Endothelial cell of umbilical vein (primary cell): ENCODE data around the gene CAPN1. TPM values are rescaled to one million over a fixed set of nuclear protein-coding genes. Genes with fewer than 3 reads are reported as not detected.
A peak's percentile ranks its signal among the peaks of the same experiment; 100 is the strongest.

ENCODE experiments used
- BruUV-seq: library from RNA; stranded (reverse); fragments of 400-500 nt; replicated peaks from 2 replicates; lab custom pipeline; 2021; lab: Mats Ljungman, UMichigan
- CTCF ChIA-PET: fragments of 300-600, 350-600 bp; sonication (Branson Sonifier 250); formaldehyde crosslinking; loops from one replicate; lab custom pipeline; 2021; ENCODE audit warnings: antibody characterized with exemption, inconsistent platforms; lab: Charles Lee
- POLR2A ChIA-PET: fragments of 300-600, 350-600 bp; sonication (Branson Sonifier 250); formaldehyde crosslinking; loops from one replicate; lab custom pipeline; 2021; ENCODE audit warnings: antibody characterized with exemption, inconsistent platforms; lab: Charles Lee
- DNase-seq: peaks from one replicate; pipeline ENCODE4 v3.0.0-alpha.2; 2011; ENCODE audit warnings: low read depth, low spot score
- FAIRE-seq: peaks from 2 replicates; lab custom pipeline; 2011; peaks lifted over from hg19 to GRCh38; lab: Jason Lieb, UNC
- H2AFZ ChIP-seq: 2 replicates; pipeline ENCODE4 v1.6.0; 2012; ENCODE audit warnings: low read depth, low read length, control low read depth, inconsistent platforms
- H3K27ac ChIP-seq: 2 replicates; pipeline ENCODE4 v1.5.1; 2011; ENCODE audit warnings: low read depth, mild to moderate bottlenecking, control low read depth, low read length, moderate library complexity; ENCODE audit not compliant: insufficient read depth
- H3K27me3 ChIP-seq, 2 experiments: 2 replicates each; pipeline versions ENCODE4 v1.6.0 to v1.6.1; 2011; ENCODE audit warnings: low read length in 2 of 2, mixed read lengths in 1 of 2; ENCODE audit not compliant: control insufficient read depth in 2 of 2, insufficient read depth in 2 of 2
- H3K36me3 ChIP-seq, 2 experiments: 2 replicates in 1 of 2; 3 replicates in 1 of 2; pipeline ENCODE4 v1.5.1; 2011; ENCODE audit warnings: low read length in 2 of 2, mild to moderate bottlenecking in 1 of 2, moderate library complexity in 1 of 2; ENCODE audit not compliant: control insufficient read depth in 2 of 2, insufficient read depth in 2 of 2; ENCODE audit errors: extremely low read depth in 1 of 2
- H3K4me1 ChIP-seq: 3 replicates; pipeline ENCODE4 v1.5.1; 2011; ENCODE audit warnings: mild to moderate bottlenecking, low read length; ENCODE audit not compliant: control insufficient read depth, insufficient read depth; ENCODE audit errors: extremely low read depth
- H3K4me2 ChIP-seq: 2 replicates; pipeline ENCODE4 v1.6.1; 2011; ENCODE audit warnings: low read length, control low read depth, mixed read lengths; ENCODE audit not compliant: insufficient read depth
- H3K4me3 ChIP-seq, 3 experiments: fragments of 200-600 bp in 1 of 3; sonication (generic), shearing (Covaris generic) in 1 of 3; replicated peaks in 1 of 3; 2 replicates each; pipeline ENCODE4 v1.5.1; 2011 to 2016; ENCODE audit warnings: control low read depth in 3 of 3, low read length in 3 of 3, mild to moderate bottlenecking in 2 of 3, inconsistent platforms in 1 of 3, low read depth in 1 of 3, moderate library complexity in 1 of 3; ENCODE audit not compliant: insufficient read depth in 1 of 3
- H3K79me2 ChIP-seq: 2 replicates; pipeline ENCODE4 v1.6.0; 2012; ENCODE audit warnings: low read length, inconsistent platforms; ENCODE audit not compliant: control insufficient read depth, insufficient read depth
- H3K9ac ChIP-seq: replicated peaks from 2 replicates; pipeline ENCODE3; 2011; ENCODE audit warnings: low read length, control low read depth; ENCODE audit not compliant: insufficient read depth; ENCODE audit errors: extremely low read depth
- H3K9me1 ChIP-seq: replicated peaks from 3 replicates; pipeline ENCODE4 v1.6.0; 2011; ENCODE audit warnings: mild to moderate bottlenecking, low read length; ENCODE audit not compliant: control insufficient read depth, insufficient read depth; ENCODE audit errors: extremely low read depth
- H3K9me3 ChIP-seq: replicated peaks from 2 replicates; pipeline ENCODE4 v1.5.1; 2012; ENCODE audit warnings: low read length, inconsistent platforms; ENCODE audit not compliant: control insufficient read depth, insufficient read depth
- H4K20me1 ChIP-seq: replicated peaks from 2 replicates; pipeline ENCODE3; 2011; ENCODE audit warnings: mild to moderate bottlenecking, low read length; ENCODE audit not compliant: control insufficient read depth, insufficient read depth; ENCODE audit errors: extremely low read depth
- EZH2 ChIP-seq: IDR thresholded peaks from 2 replicates; pipeline ENCODE4 v1.6.1; 2012; ENCODE audit warnings: borderline replicate concordance, low read depth, mild to moderate bottlenecking, moderate library complexity, low read length, inconsistent platforms; ENCODE audit not compliant: severe bottlenecking
- FOS ChIP-seq: IDR thresholded peaks from 2 replicates; pipeline ENCODE4 v1.6.1; 2011; ENCODE audit warnings: mild to moderate bottlenecking, low read length, moderate library complexity, borderline replicate concordance; ENCODE audit not compliant: insufficient read depth
- GATA2 ChIP-seq: IDR thresholded peaks from 2 replicates; pipeline ENCODE4 v1.7.0; 2011; ENCODE audit warnings: low read depth, mild to moderate bottlenecking, moderate library complexity, mixed read lengths, low read length; ENCODE audit not compliant: insufficient read length, insufficient read depth
- JUN ChIP-seq: IDR thresholded peaks from 2 replicates; pipeline ENCODE4 v1.6.1; 2011; ENCODE audit warnings: borderline replicate concordance, low read depth; ENCODE audit not compliant: insufficient read length, insufficient read depth
- MYC ChIP-seq: IDR thresholded peaks from one replicate; pipeline ENCODE4 v1.6.1; 2011; ENCODE audit warnings: mild to moderate bottlenecking, low read depth, low read length
- POLR2A ChIP-seq: IDR thresholded peaks from 2 replicates; pipeline ENCODE4 v1.6.1; 2012; ENCODE audit warnings: low read depth, mild to moderate bottlenecking, control low read depth, low read length
- POLR2AphosphoS5 ChIP-seq: IDR thresholded peaks from 2 replicates; pipeline ENCODE4 v1.6.1; 2012; ENCODE audit warnings: low read depth, mild to moderate bottlenecking, control low read depth, low read length, moderate library complexity; ENCODE audit not compliant: insufficient read depth
- dilution Hi-C: fragments of 300-500 bp; cut with MboI; formaldehyde crosslinking; loops from one replicate; pipeline ENCODE4 v1.15.0; 2019; ENCODE audit warnings: low sequenced_read_pairs; ENCODE audit not compliant: extremely low pct_ligation_motif_present
- intact Hi-C: fragments of 100-400 bp; cut with micrococcal nuclease; formaldehyde crosslinking; loops from one replicate; pipeline ENCODE4 v1.10.0; 2022
- polyA plus RNA-seq, 4 experiments: library from polyadenylated mRNA; depleted of rRNA in 3 of 4; stranded (reverse) in 3 of 4; unstranded in 1 of 4; fragments of >200 nt; gene quantifications; 2 replicates each; pipeline versions ENCODE4 v1.2.1 to v1.2.3, GENCODE V29; 2011 to 2012; ENCODE audit warnings: missing spikeins in 1 of 4
- total RNA-seq: library from RNA; stranded (reverse); gene quantifications from 2 replicates; pipeline ENCODE4 v1.2.3, GENCODE V29; 2021
- TF ChIP-seq, protein P1 (sequence below), 2 donors: IDR thresholded peaks; 1 replicate in 1 of 2; 2 replicates in 1 of 2; pipeline ENCODE4 v1.5.1; 2011; ENCODE audit warnings: low read length in 2 of 2, mild to moderate bottlenecking in 2 of 2, moderate library complexity in 2 of 2, control low read depth in 1 of 2, inconsistent platforms in 1 of 2, low read depth in 1 of 2; ENCODE audit not compliant: insufficient read depth in 1 of 2; ENCODE audit errors: extremely low read depth in 1 of 2

The CAPN1 gene
- total and polyA plus RNA-seq, 2 donors (not counting 3 experiments of a cell fraction or from before 2014, with no cell fraction given), result 217 to 218 TPM

DNA sequence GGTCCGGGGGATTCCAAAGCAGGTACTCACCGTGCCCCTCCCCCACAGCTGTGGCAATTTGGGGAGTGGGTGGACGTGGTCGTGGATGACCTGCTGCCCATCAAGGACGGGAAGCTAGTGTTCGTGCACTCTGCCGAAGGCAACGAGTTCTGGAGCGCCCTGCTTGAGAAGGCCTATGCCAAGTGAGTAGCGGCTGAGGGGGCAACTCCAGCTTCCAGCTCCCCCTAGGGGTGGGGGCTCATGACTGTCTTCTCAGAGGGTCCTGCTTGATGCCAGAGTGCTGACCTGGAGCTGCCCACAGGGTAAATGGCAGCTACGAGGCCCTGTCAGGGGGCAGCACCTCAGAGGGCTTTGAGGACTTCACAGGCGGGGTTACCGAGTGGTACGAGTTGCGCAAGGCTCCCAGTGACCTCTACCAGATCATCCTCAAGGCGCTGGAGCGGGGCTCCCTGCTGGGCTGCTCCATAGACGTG is 4.2 kb downstream of the CAPN1 start:
- Histone ChIP-seq H2AFZ (no peak overlapping the region), H3K27ac (no peak overlapping the region), H3K4me3 (no peak overlapping the region), H3K27me3 (no peaks in the 10 kb centered on the region), H3K79me2 (peaks cover 21% of the 10 kb centered on the region), H4K20me1 (no peaks in the 10 kb centered on the region), H3K4me1 (peaks cover 6% of the 10 kb centered on the region), H3K36me3 (peaks cover 8 to 36% of the 10 kb centered on the region in 2 experiments), H3K9me3 (no peaks in the 10 kb centered on the region), H3K9ac (no peak overlapping the region), H3K9me1 (no peaks in the 10 kb centered on the region), H3K4me2 (no peak overlapping the region)
- ChIA-PET POLR2A (no interaction called here), CTCF (interaction anchor here (0.8 to 1.1 kb wide), 3 partner anchors 51 to 76 kb away, joined by 3 read pairs; partner anchors contain the start of gene POLA2)
- no TSS peak for BruUV-seq
- DNase-seq, result no peak
- dilution Hi-C loops, result no loop called here
- no peak for TF ChIP-seq POLR2AphosphoS5
- TF ChIP-seq, protein P1, sequence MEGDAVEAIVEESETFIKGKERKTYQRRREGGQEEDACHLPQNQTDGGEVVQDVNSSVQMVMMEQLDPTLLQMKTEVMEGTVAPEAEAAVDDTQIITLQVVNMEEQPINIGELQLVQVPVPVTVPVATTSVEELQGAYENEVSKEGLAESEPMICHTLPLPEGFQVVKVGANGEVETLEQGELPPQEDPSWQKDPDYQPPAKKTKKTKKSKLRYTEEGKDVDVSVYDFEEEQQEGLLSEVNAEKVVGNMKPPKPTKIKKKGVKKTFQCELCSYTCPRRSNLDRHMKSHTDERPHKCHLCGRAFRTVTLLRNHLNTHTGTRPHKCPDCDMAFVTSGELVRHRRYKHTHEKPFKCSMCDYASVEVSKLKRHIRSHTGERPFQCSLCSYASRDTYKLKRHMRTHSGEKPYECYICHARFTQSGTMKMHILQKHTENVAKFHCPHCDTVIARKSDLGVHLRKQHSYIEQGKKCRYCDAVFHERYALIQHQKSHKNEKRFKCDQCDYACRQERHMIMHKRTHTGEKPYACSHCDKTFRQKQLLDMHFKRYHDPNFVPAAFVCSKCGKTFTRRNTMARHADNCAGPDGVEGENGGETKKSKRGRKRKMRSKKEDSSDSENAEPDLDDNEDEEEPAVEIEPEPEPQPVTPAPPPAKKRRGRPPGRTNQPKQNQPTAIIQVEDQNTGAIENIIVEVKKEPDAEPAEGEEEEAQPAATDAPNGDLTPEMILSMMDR (IDR thresholded peaks at IDR 0.05; ENCODE audit: extremely low read depth in 1 of 2, insufficient read depth in 1 of 2, low read depth in 1 of 2, low read length in 2 of 2), result peak in 1 of 2 donors; percentile 15
- intact Hi-C loops, result no loop called here
- FAIRE-seq, result no peak

DNA sequence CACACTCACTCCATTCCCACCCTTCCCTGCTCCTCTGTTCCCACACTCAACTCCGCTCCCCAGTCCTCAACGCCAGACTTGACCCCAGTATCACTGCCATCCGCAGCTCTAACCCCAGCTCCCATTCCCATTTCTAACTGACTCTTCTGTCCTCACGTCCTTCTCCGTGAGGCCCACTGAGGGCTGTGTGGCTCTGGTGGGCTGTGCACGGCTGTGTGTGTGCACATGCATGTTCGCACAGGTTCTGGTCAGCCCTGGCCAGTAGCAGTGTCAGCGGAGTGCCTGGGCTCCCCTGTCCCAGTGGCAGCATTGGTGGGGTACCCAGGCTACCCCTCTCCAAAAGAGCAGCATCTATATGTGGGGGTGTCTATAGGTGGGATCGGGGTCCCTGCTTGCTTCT is 5.0 kb downstream of the CAPN1 start:
- Histone ChIP-seq H3K9ac (no peak overlapping the region), H4K20me1 (no peaks in the 10 kb centered on the region), H3K79me2 (peaks cover 20% of the 10 kb centered on the region), H3K36me3 (peaks cover 8 to 36% of the 10 kb centered on the region in 2 experiments), H3K27me3 (no peaks in the 10 kb centered on the region), H3K4me3 (no peak overlapping the region), H3K9me3 (no peaks in the 10 kb centered on the region), H3K27ac (no peak overlapping the region), H2AFZ (no peak overlapping the region), H3K4me1 (peaks cover 6% of the 10 kb centered on the region), H3K4me2 (no peak overlapping the region), H3K9me1 (no peaks in the 10 kb centered on the region)
- POLR2A ChIA-PET, result no interaction called here
- intact Hi-C loops (no loop called here), dilution Hi-C loops (no loop called here)
- DNase-seq (no peak), FAIRE-seq (no peak)
- CTCF ChIA-PET, result no interaction called here
- no TSS peak for BruUV-seq
- TF ChIP-seq POLR2A (no peak), GATA2 (no peak), EZH2 (no peak), FOS (no peak), MYC (no peak), JUN (no peak), POLR2AphosphoS5 (no peak)
